Trophoblast cell (in vitro differentiated cells and primary cell): Measurements from ENCODE around the gene ATG10.
A peak's percentile ranks its signal among the peaks of the same experiment; 100 is the strongest.

Experiments
- DNase-seq, 2 donors: peaks; one replicate each; pipeline ENCODE4 v3.0.0-alpha.2; 2016
- H2AFZ ChIP-seq: 2 replicates; pipeline ENCODE4 v1.6.1; 2013; ENCODE audit warnings: low read length, moderate library complexity, mild to moderate bottlenecking; ENCODE audit not compliant: insufficient read depth, poor library complexity
- H2AK5ac ChIP-seq: 2 replicates; pipeline ENCODE4 v1.6.1; 2013; ENCODE audit warnings: mild to moderate bottlenecking, low read length
- H2BK120ac ChIP-seq: 2 replicates; pipeline ENCODE4 v1.6.1; 2013; ENCODE audit warnings: low read length, mild to moderate bottlenecking, moderate library complexity; ENCODE audit not compliant: insufficient read depth, poor library complexity
- H2BK12ac ChIP-seq: 2 replicates; pipeline ENCODE4 v1.6.1; 2013; ENCODE audit warnings: mild to moderate bottlenecking, low read length, moderate library complexity
- H2BK5ac ChIP-seq: 2 replicates; pipeline ENCODE4 v1.6.1; 2013; ENCODE audit warnings: low read length, low read depth, moderate library complexity, mild to moderate bottlenecking; ENCODE audit not compliant: poor library complexity
- H3K14ac ChIP-seq: 2 replicates; pipeline ENCODE4 v1.6.1; 2013; ENCODE audit warnings: mild to moderate bottlenecking, low read length
- H3K18ac ChIP-seq: 2 replicates; pipeline ENCODE4 v1.6.1; 2013; ENCODE audit warnings: mild to moderate bottlenecking, low read length
- H3K23ac ChIP-seq: 2 replicates; pipeline ENCODE4 v1.6.1; 2013; ENCODE audit warnings: low read length
- H3K27ac ChIP-seq: 2 replicates; pipeline ENCODE4 v1.5.1; 2013; ENCODE audit warnings: low read depth, mild to moderate bottlenecking, inconsistent platforms, low read length, moderate library complexity
- H3K27me3 ChIP-seq: 2 replicates; pipeline ENCODE4 v1.6.1; 2013; ENCODE audit warnings: inconsistent platforms, mild to moderate bottlenecking, low read length, moderate library complexity; ENCODE audit not compliant: insufficient read depth
- H3K36me3 ChIP-seq, 2 experiments: 1 replicate in 1 of 2; 2 replicates in 1 of 2; pipeline ENCODE4 v1.6.1; 2013; ENCODE audit warnings: low read length in 2 of 2, mild to moderate bottlenecking in 2 of 2, moderate library complexity in 1 of 2; ENCODE audit not compliant: insufficient read depth in 2 of 2, control insufficient read depth in 1 of 2
- H3K4ac ChIP-seq: 2 replicates; pipeline ENCODE4 v1.6.1; 2013; ENCODE audit warnings: low read depth, mild to moderate bottlenecking, low read length, moderate library complexity
- H3K4me1 ChIP-seq, 2 experiments: 1 replicate in 1 of 2; 2 replicates in 1 of 2; pipeline ENCODE4 v1.6.1; 2013; ENCODE audit warnings: low read length in 2 of 2, mild to moderate bottlenecking in 2 of 2, moderate library complexity in 1 of 2; ENCODE audit not compliant: insufficient read depth in 2 of 2, control insufficient read depth in 1 of 2
- H3K4me2 ChIP-seq: 2 replicates; pipeline ENCODE4 v1.6.1; 2013; ENCODE audit warnings: inconsistent platforms, mild to moderate bottlenecking, low read length, moderate library complexity
- H3K4me3 ChIP-seq: 2 replicates; pipeline ENCODE4 v1.5.1; 2013; ENCODE audit warnings: mild to moderate bottlenecking, low read depth, low read length, inconsistent platforms
- H3K79me1 ChIP-seq: one replicate; pipeline ENCODE4 v1.6.1; 2013; ENCODE audit warnings: low read length
- H3K79me2 ChIP-seq: 2 replicates; pipeline ENCODE4 v1.6.1; 2013; ENCODE audit warnings: low read length, mild to moderate bottlenecking; ENCODE audit not compliant: control insufficient read depth, insufficient read depth, poor library complexity
- H3K9ac ChIP-seq: 2 replicates; pipeline ENCODE4 v1.6.1; 2013; ENCODE audit warnings: mild to moderate bottlenecking, low read length
- H3K9me3 ChIP-seq: 2 replicates; pipeline ENCODE4 v1.6.1; 2013; ENCODE audit warnings: low read depth, mild to moderate bottlenecking, control low read depth, inconsistent platforms, low read length; ENCODE audit not compliant: insufficient read depth
- H4K12ac ChIP-seq: 2 replicates; pipeline ENCODE4 v1.6.1; 2013; ENCODE audit warnings: low read depth, mild to moderate bottlenecking, low read length, moderate library complexity
- H4K8ac ChIP-seq: 2 replicates; pipeline ENCODE4 v1.6.1; 2013; ENCODE audit warnings: low read depth, mild to moderate bottlenecking, low read length, moderate library complexity
- H4K91ac ChIP-seq: one replicate; pipeline ENCODE4 v1.6.1; 2013; ENCODE audit warnings: low read depth, mild to moderate bottlenecking, low read length, moderate library complexity
- whole genome bisulfite sequencing: extraction: QIAGEN DNeasy Blood & Tissue Kit; methylation state at CpG from one replicate; pipeline ENCODE4 v1.1.7; 2013; ENCODE audit warnings: missing lambda C conversion rate; ENCODE audit not compliant: insufficient read length, insufficient coverage; ENCODE audit errors: extremely low coverage; 5-methylcytosine and 5-hydroxymethylcytosine counted together

The ATG10 gene

GRCh38 chr5:82174919-82175219 lies 203.0 kb downstream of the ATG10 start:
- H2AK5ac ChIP-seq: no peak overlapping the region
- H3K9me3 ChIP-seq: no peaks in the 10 kb centered on the region
- H4K12ac ChIP-seq: no peak overlapping the region
- no peak overlapping the region for H2AFZ ChIP-seq
- no peaks in the 10 kb centered on the region for H3K27me3 ChIP-seq
- DNase-seq: no peak
- no peak overlapping the region for H4K8ac ChIP-seq
- H3K79me2 ChIP-seq: no peaks in the 10 kb centered on the region
- H3K4me1 ChIP-seq: no peaks in the 10 kb centered on the region
- no CpG with 5 or more reads among the region's 1 CpG for WGBS
- H3K9ac ChIP-seq: no peak overlapping the region
- H3K14ac ChIP-seq: no peak overlapping the region
- H3K23ac ChIP-seq: no peak overlapping the region
- no peak overlapping the region for H3K4me3 ChIP-seq
- H3K18ac ChIP-seq: no peak overlapping the region
- H3K36me3 ChIP-seq: no peaks in the 10 kb centered on the region
- no peak overlapping the region for H2BK120ac ChIP-seq
- no peak overlapping the region for H3K27ac ChIP-seq
- no peak overlapping the region for H2BK12ac ChIP-seq
- no peak overlapping the region for H2BK5ac ChIP-seq
- no peak overlapping the region for H4K91ac ChIP-seq
- no peak overlapping the region for H3K4ac ChIP-seq
- H3K79me1 ChIP-seq: no peaks in the 10 kb centered on the region
- no peak overlapping the region for H3K4me2 ChIP-seq

DNA sequence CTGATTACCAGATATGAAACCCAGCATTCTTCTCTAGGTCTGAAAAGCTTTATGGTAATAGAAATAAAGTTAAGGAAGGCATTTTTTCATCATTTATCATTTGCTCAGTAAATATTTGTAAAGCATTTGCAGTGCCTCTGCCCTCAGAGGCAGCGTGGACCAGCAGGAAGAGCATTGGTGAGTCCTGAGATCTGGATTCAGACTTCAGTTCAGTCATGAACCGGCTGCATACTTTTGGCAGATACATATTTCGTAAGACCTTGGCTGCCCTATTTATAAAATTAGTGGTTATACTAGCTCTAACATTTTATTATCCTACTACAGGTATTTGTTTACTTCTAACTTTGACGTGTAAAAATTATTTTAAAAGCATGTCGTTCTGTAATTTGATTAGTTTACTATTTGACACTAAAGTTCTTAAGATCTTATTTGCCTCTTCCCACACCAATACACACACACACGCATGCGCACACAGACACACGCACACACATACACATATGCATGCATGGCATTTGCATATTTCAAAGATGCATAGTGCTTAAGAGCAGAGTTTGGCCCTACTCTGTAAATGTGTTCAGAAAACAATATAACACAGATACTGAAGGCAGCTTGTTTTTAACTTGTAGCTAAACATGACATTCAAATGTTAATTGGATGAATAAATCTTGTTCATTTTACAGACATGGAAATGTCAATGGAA lies 204.4 kb downstream of the ATG10 start:
- Histone ChIP-seq H3K79me2 (no peaks in the 10 kb centered on the region), H3K27ac (no peak overlapping the region), H4K12ac (no peak overlapping the region), H2BK5ac (no peak overlapping the region), H3K79me1 (no peaks in the 10 kb centered on the region), H3K4ac (no peak overlapping the region), H3K36me3 (no peaks in the 10 kb centered on the region), H3K18ac (no peak overlapping the region), H2BK120ac (no peak overlapping the region), H3K9me3 (no peaks in the 10 kb centered on the region), H4K91ac (no peak overlapping the region), H3K27me3 (no peaks in the 10 kb centered on the region), H3K4me1 (no peaks in the 10 kb centered on the region), H2BK12ac (no peak overlapping the region), H2AFZ (no peak overlapping the region), H2AK5ac (no peak overlapping the region), H3K14ac (no peak overlapping the region), H3K9ac (no peak overlapping the region), H3K23ac (no peak overlapping the region), H3K4me2 (no peak overlapping the region), H3K4me3 (no peak overlapping the region), H4K8ac (no peak overlapping the region)
- DNase-seq: peak in 1 of 2 donors; percentile 16
- WGBS: no CpG with 5 or more reads among the region's 8 CpGs

DNA sequence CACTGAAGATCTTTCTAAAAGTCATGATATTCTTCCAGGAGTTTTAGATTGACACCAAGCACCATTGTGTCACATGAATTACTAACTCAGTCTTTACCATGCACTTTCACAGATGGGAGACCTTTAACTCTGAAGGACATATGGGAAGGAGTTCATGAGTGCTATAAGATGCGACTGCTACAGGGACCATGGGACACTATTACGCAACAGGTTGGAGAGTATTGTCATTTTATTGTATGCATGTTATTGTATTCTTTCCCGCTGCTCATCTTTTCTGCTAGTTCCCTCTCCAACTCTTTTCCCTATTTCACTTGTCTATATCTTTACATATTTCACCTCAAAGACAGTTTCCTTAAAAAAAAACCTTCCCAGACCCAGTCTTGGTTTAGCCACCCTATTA lies 206.6 kb downstream of the ATG10 start:
- no peak overlapping the region for H3K23ac ChIP-seq
- H2AFZ ChIP-seq: no peak overlapping the region
- WGBS: no CpG with 5 or more reads among the region's 3 CpGs
- H3K27me3 ChIP-seq: no peaks in the 10 kb centered on the region
- no peak overlapping the region for H3K14ac ChIP-seq
- no peak for DNase-seq
- H4K12ac ChIP-seq: no peak overlapping the region
- no peaks in the 10 kb centered on the region for H3K36me3 ChIP-seq
- H4K91ac ChIP-seq: no peak overlapping the region
- no peak overlapping the region for H2BK5ac ChIP-seq
- H3K27ac ChIP-seq: no peak overlapping the region
- no peak overlapping the region for H3K4me3 ChIP-seq
- no peaks in the 10 kb centered on the region for H3K79me1 ChIP-seq
- H2AK5ac ChIP-seq: no peak overlapping the region
- no peaks in the 10 kb centered on the region for H3K9me3 ChIP-seq
- H2BK12ac ChIP-seq: no peak overlapping the region
- H3K79me2 ChIP-seq: no peaks in the 10 kb centered on the region
- no peak overlapping the region for H3K9ac ChIP-seq
- H3K4ac ChIP-seq: no peak overlapping the region
- no peak overlapping the region for H3K18ac ChIP-seq
- no peak overlapping the region for H3K4me2 ChIP-seq
- no peak overlapping the region for H4K8ac ChIP-seq
- H2BK120ac ChIP-seq: no peak overlapping the region
- no peaks in the 10 kb centered on the region for H3K4me1 ChIP-seq

- no peak overlapping the region for H4K8ac ChIP-seq
- H3K4me3 ChIP-seq: no peak overlapping the region
- no peak overlapping the region for H3K14ac ChIP-seq
- H3K36me3 ChIP-seq: no peaks in the 10 kb centered on the region
- H3K9ac ChIP-seq: no peak overlapping the region
- no peak overlapping the region for H4K91ac ChIP-seq
- no peak overlapping the region for H3K4ac ChIP-seq
- H3K27me3 ChIP-seq: no peaks in the 10 kb centered on the region
- H3K27ac ChIP-seq: no peak overlapping the region
- H3K4me1 ChIP-seq: no peaks in the 10 kb centered on the region
- no peak overlapping the region for H3K23ac ChIP-seq
- H2AK5ac ChIP-seq: no peak overlapping the region
- H3K18ac ChIP-seq: no peak overlapping the region
- H3K9me3 ChIP-seq: no peaks in the 10 kb centered on the region
- DNase-seq: no peak
- H3K79me2 ChIP-seq: no peaks in the 10 kb centered on the region
- H3K4me2 ChIP-seq: no peak overlapping the region
- no peak overlapping the region for H2AFZ ChIP-seq
- H2BK12ac ChIP-seq: no peak overlapping the region
- H2BK5ac ChIP-seq: no peak overlapping the region
- H3K79me1 ChIP-seq: no peaks in the 10 kb centered on the region
- WGBS: no CpG with 5 or more reads among the region's 2 CpGs
- no peak overlapping the region for H2BK120ac ChIP-seq
- H4K12ac ChIP-seq: no peak overlapping the region
Measured at GRCh38 chr5:82182662-82183061, 210.8 kb downstream of the ATG10 start.
